Muscle layer of colon (tissue), 2 donors: ENCODE measurements around the gene SHC4.

ENCODE experiments used
- H3K27ac ChIP-seq: one replicate; pipeline ENCODE4 v1.7.0; 2013; ENCODE audit warnings: low read depth, mild to moderate bottlenecking, low read length, moderate library complexity
- H3K27me3 ChIP-seq, 2 donors: one replicate each; pipeline ENCODE4 v1.7.0; 2013; ENCODE audit warnings: low read length in 2 of 2, mild to moderate bottlenecking in 2 of 2; ENCODE audit not compliant: insufficient read depth in 2 of 2, control insufficient read depth in 1 of 2
- H3K36me3 ChIP-seq: one replicate; pipeline ENCODE4 v1.7.0; 2013; ENCODE audit warnings: mild to moderate bottlenecking, low read length; ENCODE audit not compliant: insufficient read depth
- H3K4me1 ChIP-seq: one replicate; pipeline ENCODE4 v1.7.0; 2013; ENCODE audit warnings: mild to moderate bottlenecking, low read length; ENCODE audit not compliant: insufficient read depth
- H3K4me3 ChIP-seq, 2 donors: one replicate each; pipeline ENCODE4 v1.7.0; 2013; ENCODE audit warnings: low read length in 2 of 2, low read depth in 1 of 2, mild to moderate bottlenecking in 1 of 2, moderate library complexity in 1 of 2
- H3K9ac ChIP-seq: one replicate; pipeline ENCODE4 v1.7.0; 2013; ENCODE audit warnings: low read length
- H3K9me3 ChIP-seq: one replicate; pipeline ENCODE4 v1.7.0; 2013; ENCODE audit warnings: mild to moderate bottlenecking, low read length
- donor health status: abdominal sarcoma.
- donor health status: Adenocarcinoma of cecum.

The SHC4 gene

GRCh38 chr15:48893311-48893710, 70.4 kb downstream of the SHC4 start:
- Histone ChIP-seq H3K9me3 (no peaks in the 10 kb centered on the region), H3K4me3 (no peak overlapping the region), H3K27me3 (no peaks in the 10 kb centered on the region), H3K36me3 (no peaks in the 10 kb centered on the region), H3K27ac (no peak overlapping the region), H3K4me1 (peaks cover 5% of the 10 kb centered on the region), H3K9ac (no peak overlapping the region)

DNA sequence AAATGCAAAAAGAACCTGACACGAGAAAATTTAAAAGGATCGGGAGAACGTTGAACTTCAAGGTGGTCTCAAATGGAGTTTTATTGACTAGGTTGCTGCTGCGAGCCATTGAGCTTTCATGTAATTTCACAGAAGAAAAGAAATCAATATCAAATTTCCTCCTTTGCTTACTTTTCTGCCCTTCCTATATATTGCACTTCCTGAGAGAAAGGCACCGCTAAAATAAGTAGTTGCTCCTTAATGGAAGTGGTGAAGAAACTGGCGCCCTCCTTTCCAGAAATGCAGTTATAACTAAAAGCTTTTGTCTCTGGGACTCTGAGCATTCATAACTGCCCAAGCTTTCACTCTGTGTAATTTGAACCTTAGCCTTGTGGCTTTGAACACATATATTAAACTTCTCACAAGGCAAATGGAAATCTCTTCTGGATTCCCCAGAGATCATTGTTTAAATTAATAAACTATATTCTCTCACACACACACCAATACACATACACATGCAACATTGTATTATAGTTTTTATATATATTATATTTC, 72.4 kb downstream of the SHC4 start:
- no peak overlapping the region for H3K4me3 ChIP-seq
- no peaks in the 10 kb centered on the region for H3K9me3 ChIP-seq
- H3K27ac ChIP-seq, result no peak overlapping the region
- H3K36me3 ChIP-seq, result no peaks in the 10 kb centered on the region
- H3K27me3 ChIP-seq, result no peaks in the 10 kb centered on the region
- no peak overlapping the region for H3K9ac ChIP-seq
- H3K4me1 ChIP-seq, result no peaks in the 10 kb centered on the region

DNA sequence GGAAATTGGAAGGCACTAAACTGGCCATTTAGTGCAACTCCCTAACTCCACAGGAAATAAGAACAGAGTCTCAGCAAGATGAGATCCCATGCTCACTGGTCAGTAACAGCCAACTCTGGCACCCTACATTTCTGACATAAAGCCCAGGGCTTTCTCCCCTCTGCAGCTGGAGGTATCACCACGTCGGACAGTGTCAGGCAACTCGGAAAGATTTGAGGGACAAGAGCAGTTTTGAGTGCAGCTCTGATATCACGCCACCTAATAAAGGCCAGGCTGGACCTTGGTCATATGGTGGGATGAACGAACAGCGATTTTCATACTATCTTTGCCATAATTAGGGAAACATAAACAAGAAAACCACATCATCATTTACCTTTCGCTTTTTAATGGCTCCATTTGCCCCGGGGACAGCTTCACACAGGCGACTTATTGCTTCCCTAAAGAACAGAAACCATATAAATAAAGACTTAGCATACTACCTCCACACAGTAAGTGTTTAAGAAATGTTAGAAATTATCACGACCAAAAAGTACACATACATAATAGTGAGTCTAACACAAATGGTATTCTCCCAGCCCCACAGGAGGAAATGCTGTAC, 73.2 kb downstream of the SHC4 start:
- Histone ChIP-seq H3K27ac (no peak overlapping the region), H3K27me3 (no peaks in the 10 kb centered on the region), H3K4me1 (no peaks in the 10 kb centered on the region), H3K4me3 (no peak overlapping the region), H3K9ac (no peak overlapping the region), H3K36me3 (no peaks in the 10 kb centered on the region), H3K9me3 (no peaks in the 10 kb centered on the region)

- Histone ChIP-seq H3K9ac (no peak overlapping the region), H3K27me3 (no peaks in the 10 kb centered on the region), H3K4me1 (no peaks in the 10 kb centered on the region), H3K36me3 (no peaks in the 10 kb centered on the region), H3K4me3 (no peak overlapping the region), H3K27ac (no peak overlapping the region), H3K9me3 (no peaks in the 10 kb centered on the region)
Measured at GRCh38 chr15:48889925-48890324, 73.8 kb downstream of the SHC4 start.

- Histone ChIP-seq H3K4me1 (no peaks in the 10 kb centered on the region), H3K4me3 (no peak overlapping the region), H3K27ac (no peak overlapping the region), H3K36me3 (no peaks in the 10 kb centered on the region), H3K9me3 (no peaks in the 10 kb centered on the region), H3K27me3 (no peaks in the 10 kb centered on the region), H3K9ac (no peak overlapping the region)
Measured at GRCh38 chr15:48888836-48889235, 74.9 kb downstream of the SHC4 start.

- H3K4me3 ChIP-seq, result no peak overlapping the region
- H3K9ac ChIP-seq, result no peak overlapping the region
- H3K4me1 ChIP-seq, result no peaks in the 10 kb centered on the region
- no peaks in the 10 kb centered on the region for H3K36me3 ChIP-seq
- H3K27me3 ChIP-seq, result no peaks in the 10 kb centered on the region
- H3K9me3 ChIP-seq, result no peaks in the 10 kb centered on the region
- H3K27ac ChIP-seq, result no peak overlapping the region
Measured at GRCh38 chr15:48888191-48888590, 75.5 kb downstream of the SHC4 start.

DNA sequence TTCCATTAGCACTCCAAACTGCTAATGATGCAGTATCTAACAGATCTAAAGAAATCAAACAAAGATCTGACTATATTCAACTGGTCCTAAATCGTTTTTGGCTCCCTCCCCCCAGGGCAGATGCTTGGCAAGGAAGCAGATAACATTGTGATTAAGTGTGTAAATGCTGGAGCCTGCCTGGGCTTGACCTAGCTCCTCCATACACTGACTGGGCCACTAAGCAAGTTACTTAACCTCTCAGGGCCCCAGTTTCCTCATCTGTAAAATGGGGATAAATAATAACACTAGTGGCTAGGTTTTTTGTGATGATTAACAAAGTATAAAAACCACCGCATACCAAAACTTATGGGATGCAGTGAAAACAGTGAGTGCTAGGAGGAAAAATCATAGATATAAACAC, 76.6 kb downstream of the SHC4 start:
- Histone ChIP-seq H3K9me3 (no peaks in the 10 kb centered on the region), H3K27me3 (no peaks in the 10 kb centered on the region), H3K4me3 (no peak overlapping the region), H3K36me3 (no peaks in the 10 kb centered on the region), H3K4me1 (no peaks in the 10 kb centered on the region), H3K9ac (no peak overlapping the region), H3K27ac (no peak overlapping the region)

DNA sequence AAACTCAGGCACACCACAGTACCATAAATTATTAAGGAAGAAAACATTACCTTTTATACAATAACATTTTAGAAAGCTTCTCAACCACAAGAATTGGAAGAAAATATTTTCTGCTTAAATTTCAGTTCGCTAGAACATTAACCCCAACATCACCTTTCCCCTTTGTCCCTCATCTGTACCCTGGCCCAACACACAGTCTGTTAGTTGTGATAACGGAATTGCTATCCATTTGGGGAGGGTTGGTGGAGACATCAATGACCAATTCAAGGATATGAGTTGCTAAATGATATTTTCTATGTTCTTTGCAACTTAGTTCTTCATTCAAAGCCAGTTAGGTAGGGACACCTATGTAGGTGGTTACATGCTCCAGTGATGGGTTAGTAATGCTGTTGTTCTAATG, 80.0 kb downstream of the SHC4 start:
- Histone ChIP-seq H3K4me3 (no peak overlapping the region), H3K36me3 (no peaks in the 10 kb centered on the region), H3K9ac (no peak overlapping the region), H3K27ac (no peak overlapping the region), H3K27me3 (no peaks in the 10 kb centered on the region), H3K9me3 (no peaks in the 10 kb centered on the region), H3K4me1 (peaks cover 18% of the 10 kb centered on the region)

GRCh38 chr15:48880070-48880634, 83.6 kb downstream of the SHC4 start:
- Histone ChIP-seq H3K27me3 (no peaks in the 10 kb centered on the region), H3K27ac (no peak overlapping the region), H3K4me1 (peaks cover 19% of the 10 kb centered on the region), H3K36me3 (no peaks in the 10 kb centered on the region), H3K4me3 (no peak overlapping the region), H3K9me3 (no peaks in the 10 kb centered on the region), H3K9ac (no peak overlapping the region)

GRCh38 chr15:48877630-48878595, 85.8 kb downstream of the SHC4 start, which contains the start of gene EID1:
Gene EID1, plus strand, starts transcription at chr15:48878134. Its CDS starts 43 bp downstream, at chr15:48878177.
- Histone ChIP-seq H3K36me3 (no peaks in the 10 kb centered on the region), H3K4me1 (peaks cover 19% of the 10 kb centered on the region), H3K9ac (peak within 1 kb of the TSS; percentile 75), H3K4me3 (peak within 1 kb of the TSS; percentile 73 to 94), H3K9me3 (no peaks in the 10 kb centered on the region), H3K27ac (peak within 1 kb of the TSS; percentile 91), H3K27me3 (no peaks in the 10 kb centered on the region)

GRCh38 chr15:48876057-48876456, 87.7 kb downstream of the SHC4 start:
- Histone ChIP-seq H3K4me3 (no peak overlapping the region), H3K9me3 (no peaks in the 10 kb centered on the region), H3K4me1 (peaks cover 19% of the 10 kb centered on the region), H3K27ac (no peak overlapping the region), H3K27me3 (no peaks in the 10 kb centered on the region), H3K36me3 (no peaks in the 10 kb centered on the region), H3K9ac (no peak overlapping the region)
